RWPE2 (cell line): ENCODE data around the gene DMBT1.

Source experiments
- ATAC-seq: fragments of 200-7000 bp; cut with Tn5 transposase; 3 replicates; pipeline ENCODE4 v1.9.1; 2021; ENCODE audit warnings: low read depth
- DNase-seq: peaks from one replicate; pipeline ENCODE4 v3.0.0-alpha.2; 2020; ENCODE audit warnings: low spot score
- H3K27ac ChIP-seq: fragments of 450-650 bp; 2 replicates; pipeline ENCODE4 v1.5.1; 2017; ENCODE audit warnings: mild to moderate bottlenecking; ENCODE audit not compliant: poor library complexity, severe bottlenecking
- H3K27me3 ChIP-seq: fragments of 250-450 bp; sonication (Bioruptor Pico); 2 replicates; pipeline ENCODE4 v1.5.1; 2021; ENCODE audit warnings: mild to moderate bottlenecking, moderate library complexity; ENCODE audit not compliant: insufficient read depth, poor library complexity, severe bottlenecking
- H3K36me3 ChIP-seq: fragments of 250-450 bp; sonication (Bioruptor Pico); 2 replicates; pipeline ENCODE4 v1.5.1; 2020; ENCODE audit warnings: low read depth, mild to moderate bottlenecking, moderate library complexity
- H3K4me1 ChIP-seq: fragments of 250-450 bp; sonication (Bioruptor Pico); 2 replicates; pipeline ENCODE4 v1.5.1; 2021; ENCODE audit warnings: mild to moderate bottlenecking, moderate library complexity; ENCODE audit not compliant: insufficient read depth, poor library complexity, severe bottlenecking
- H3K4me3 ChIP-seq: fragments of 250-450 bp; sonication (Bioruptor Pico); 2 replicates; pipeline ENCODE4 v1.5.1; 2021; ENCODE audit warnings: mild to moderate bottlenecking, moderate library complexity; ENCODE audit not compliant: severe bottlenecking
- H3K9me3 ChIP-seq: fragments of 250-450 bp; sonication (Bioruptor Pico); 2 replicates; pipeline ENCODE4 v1.5.1; 2021; ENCODE audit warnings: mild to moderate bottlenecking, moderate library complexity; ENCODE audit not compliant: severe bottlenecking
- CTCF ChIP-seq: fragments of 450-650 bp; IDR thresholded peaks from one replicate; pipeline ENCODE4 v1.5.1; 2017; ENCODE audit warnings: mild to moderate bottlenecking, moderate library complexity; ENCODE audit not compliant: poor library complexity, severe bottlenecking

DMBT1 gene

GRCh38 chr10:122639801-122640200 lies 79.2 kb downstream of the DMBT1 start:
- TF ChIP-seq CTCF: no peak
- no peaks in the 10 kb centered on the region for H3K27me3 ChIP-seq
- no peak for ATAC-seq
- H3K27ac ChIP-seq: no peak overlapping the region
- DNase-seq: no peak
- H3K36me3 ChIP-seq: no peaks in the 10 kb centered on the region
- no peaks in the 10 kb centered on the region for H3K4me1 ChIP-seq
- no peak overlapping the region for H3K4me3 ChIP-seq
- no peaks in the 10 kb centered on the region for H3K9me3 ChIP-seq

- no peak overlapping the region for H3K27ac ChIP-seq
- no peaks in the 10 kb centered on the region for H3K36me3 ChIP-seq
- no peaks in the 10 kb centered on the region for H3K4me1 ChIP-seq
- H3K9me3 ChIP-seq: no peaks in the 10 kb centered on the region
- no peak overlapping the region for H3K4me3 ChIP-seq
- no peak for TF ChIP-seq CTCF
- DNase-seq (no peak), ATAC-seq (no peak)
- no peaks in the 10 kb centered on the region for H3K27me3 ChIP-seq
Observed at GRCh38 chr10:122640921-122641320, 80.4 kb downstream of the DMBT1 start.

GRCh38 chr10:122642726-122643605 lies 82.4 kb downstream of the DMBT1 start:
- H3K9me3 ChIP-seq: no peaks in the 10 kb centered on the region
- no peak for TF ChIP-seq CTCF
- no peaks in the 10 kb centered on the region for H3K4me1 ChIP-seq
- no peaks in the 10 kb centered on the region for H3K27me3 ChIP-seq
- no peak overlapping the region for H3K4me3 ChIP-seq
- no peak overlapping the region for H3K27ac ChIP-seq
- no peak for DNase-seq
- ATAC-seq: no peak
- no peaks in the 10 kb centered on the region for H3K36me3 ChIP-seq

GRCh38 chr10:122643931-122644534 lies 83.5 kb downstream of the DMBT1 start:
- Histone ChIP-seq H3K4me3 (no peak overlapping the region), H3K27me3 (no peaks in the 10 kb centered on the region), H3K27ac (no peak overlapping the region), H3K4me1 (no peaks in the 10 kb centered on the region), H3K36me3 (no peaks in the 10 kb centered on the region), H3K9me3 (no peaks in the 10 kb centered on the region)
- no peak for DNase-seq
- ATAC-seq: no peak
- no peak for TF ChIP-seq CTCF
